LNCaP clone FGC (cell line): ENCODE measurements around the gene MBD6.

Source experiments
- DNase-seq: peaks from one replicate; pipeline ENCODE4 v3.0.0-alpha.2; 2011; ENCODE audit warnings: low read depth
- H3K4me3 ChIP-seq: 2 replicates; pipeline ENCODE4 v1.5.1; 2011; ENCODE audit warnings: mild to moderate bottlenecking, low read depth, low read length, control low read depth
- TF ChIP-seq, protein P1 (sequence below): IDR thresholded peaks from 2 replicates; pipeline ENCODE4 v1.5.1; 2012; ENCODE audit warnings: mild to moderate bottlenecking; ENCODE audit not compliant: control insufficient read depth, insufficient read depth; ENCODE audit errors: extremely low read depth

Gene MBD6

DNA sequence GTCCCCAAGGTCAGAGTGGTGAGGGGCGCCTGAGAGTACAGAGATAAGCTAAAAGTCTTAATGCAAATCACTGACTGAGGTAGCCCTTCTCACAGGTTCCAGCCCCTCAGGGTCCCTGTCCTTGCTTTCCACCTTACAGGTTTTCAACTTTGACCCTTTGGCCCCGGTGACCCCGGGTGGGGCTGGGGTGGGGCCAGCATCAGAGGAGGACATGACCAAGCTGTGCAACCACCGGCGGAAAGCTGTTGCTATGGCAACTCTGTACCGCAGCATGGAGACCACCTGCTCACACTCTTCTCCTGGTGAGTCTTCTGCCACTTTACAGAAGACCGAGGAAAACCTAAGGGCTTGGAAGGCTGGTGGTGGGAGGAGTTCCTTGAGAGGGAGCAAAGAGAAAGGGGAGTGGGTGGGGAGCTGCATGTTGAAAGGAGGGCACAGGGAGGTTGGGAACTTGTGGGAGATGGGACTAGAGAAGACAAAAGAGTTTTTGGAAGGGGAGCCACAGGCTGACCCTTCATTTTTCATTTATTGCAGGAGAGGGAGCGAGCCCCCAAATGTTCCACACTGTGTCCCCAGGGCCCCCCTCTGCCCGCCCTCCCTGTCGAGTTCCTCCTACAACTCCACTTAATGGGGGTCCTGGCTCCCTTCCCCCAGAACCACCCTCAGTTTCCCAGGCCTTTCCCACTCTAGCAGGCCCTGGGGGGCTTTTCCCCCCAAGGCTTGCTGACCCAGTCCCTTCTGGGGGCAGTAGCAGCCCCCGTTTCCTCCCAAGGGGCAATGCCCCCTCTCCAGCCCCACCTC is 2.4 kb downstream of the MBD6 start:
- TF ChIP-seq, protein P1, sequence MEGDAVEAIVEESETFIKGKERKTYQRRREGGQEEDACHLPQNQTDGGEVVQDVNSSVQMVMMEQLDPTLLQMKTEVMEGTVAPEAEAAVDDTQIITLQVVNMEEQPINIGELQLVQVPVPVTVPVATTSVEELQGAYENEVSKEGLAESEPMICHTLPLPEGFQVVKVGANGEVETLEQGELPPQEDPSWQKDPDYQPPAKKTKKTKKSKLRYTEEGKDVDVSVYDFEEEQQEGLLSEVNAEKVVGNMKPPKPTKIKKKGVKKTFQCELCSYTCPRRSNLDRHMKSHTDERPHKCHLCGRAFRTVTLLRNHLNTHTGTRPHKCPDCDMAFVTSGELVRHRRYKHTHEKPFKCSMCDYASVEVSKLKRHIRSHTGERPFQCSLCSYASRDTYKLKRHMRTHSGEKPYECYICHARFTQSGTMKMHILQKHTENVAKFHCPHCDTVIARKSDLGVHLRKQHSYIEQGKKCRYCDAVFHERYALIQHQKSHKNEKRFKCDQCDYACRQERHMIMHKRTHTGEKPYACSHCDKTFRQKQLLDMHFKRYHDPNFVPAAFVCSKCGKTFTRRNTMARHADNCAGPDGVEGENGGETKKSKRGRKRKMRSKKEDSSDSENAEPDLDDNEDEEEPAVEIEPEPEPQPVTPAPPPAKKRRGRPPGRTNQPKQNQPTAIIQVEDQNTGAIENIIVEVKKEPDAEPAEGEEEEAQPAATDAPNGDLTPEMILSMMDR, result no peak
- no peak overlapping the region for H3K4me3 ChIP-seq
- no peak for DNase-seq

DNA sequence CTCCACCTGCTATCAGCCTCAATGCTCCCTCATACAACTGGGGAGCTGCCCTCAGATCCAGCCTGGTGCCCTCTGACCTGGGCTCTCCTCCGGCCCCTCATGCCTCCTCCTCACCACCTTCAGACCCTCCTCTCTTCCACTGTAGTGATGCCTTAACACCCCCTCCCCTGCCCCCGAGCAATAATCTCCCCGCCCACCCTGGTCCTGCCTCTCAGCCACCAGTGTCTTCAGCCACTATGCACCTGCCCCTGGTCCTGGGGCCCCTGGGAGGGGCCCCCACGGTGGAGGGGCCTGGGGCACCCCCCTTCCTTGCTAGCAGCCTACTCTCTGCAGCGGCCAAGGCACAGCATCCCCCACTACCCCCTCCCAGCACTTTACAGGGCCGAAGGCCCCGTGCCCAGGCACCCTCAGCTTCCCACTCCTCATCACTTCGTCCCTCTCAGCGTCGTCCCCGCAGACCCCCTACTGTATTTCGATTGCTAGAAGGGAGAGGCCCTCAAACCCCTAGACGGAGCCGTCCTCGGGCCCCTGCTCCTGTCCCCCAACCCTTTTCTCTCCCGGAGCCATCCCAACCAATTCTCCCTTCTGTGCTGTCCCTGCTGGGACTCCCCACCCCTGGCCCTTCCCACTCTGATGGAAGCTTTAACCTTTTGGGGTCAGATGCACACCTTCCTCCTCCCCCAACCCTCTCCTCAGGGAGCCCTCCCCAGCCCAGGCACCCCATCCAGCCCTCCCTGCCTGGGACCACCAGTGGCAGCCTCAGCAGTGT is 3.2 kb downstream of the MBD6 start:
- DNase-seq, result no peak
- TF ChIP-seq, protein P1, result no peak
- no peak overlapping the region for H3K4me3 ChIP-seq

DNA sequence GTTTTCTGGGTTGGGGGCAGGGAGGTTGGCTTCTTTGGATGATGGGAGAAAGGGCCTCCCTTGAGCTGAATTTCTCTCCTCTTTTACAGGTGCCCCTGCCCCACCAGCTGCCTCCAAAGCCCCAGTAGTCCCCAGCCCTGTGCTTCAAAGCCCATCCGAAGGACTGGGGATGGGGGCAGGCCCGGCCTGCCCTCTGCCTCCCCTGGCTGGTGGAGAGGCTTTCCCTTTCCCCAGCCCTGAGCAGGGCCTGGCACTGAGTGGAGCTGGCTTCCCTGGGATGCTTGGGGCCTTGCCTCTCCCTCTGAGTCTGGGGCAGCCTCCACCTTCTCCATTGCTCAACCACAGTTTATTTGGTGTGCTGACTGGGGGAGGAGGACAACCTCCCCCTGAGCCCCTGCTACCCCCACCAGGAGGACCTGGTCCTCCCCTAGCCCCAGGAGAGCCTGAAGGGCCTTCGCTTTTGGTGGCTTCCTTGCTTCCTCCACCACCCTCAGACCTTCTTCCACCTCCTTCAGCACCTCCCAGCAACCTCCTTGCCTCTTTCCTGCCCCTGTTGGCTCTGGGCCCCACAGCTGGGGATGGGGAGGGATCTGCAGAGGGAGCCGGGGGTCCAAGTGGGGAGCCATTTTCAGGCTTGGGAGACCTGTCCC is 4.0 kb downstream of the MBD6 start:
- H3K4me3 ChIP-seq, result no peak overlapping the region
- DNase-seq, result no peak
- TF ChIP-seq, protein P1, result no peak

DNA sequence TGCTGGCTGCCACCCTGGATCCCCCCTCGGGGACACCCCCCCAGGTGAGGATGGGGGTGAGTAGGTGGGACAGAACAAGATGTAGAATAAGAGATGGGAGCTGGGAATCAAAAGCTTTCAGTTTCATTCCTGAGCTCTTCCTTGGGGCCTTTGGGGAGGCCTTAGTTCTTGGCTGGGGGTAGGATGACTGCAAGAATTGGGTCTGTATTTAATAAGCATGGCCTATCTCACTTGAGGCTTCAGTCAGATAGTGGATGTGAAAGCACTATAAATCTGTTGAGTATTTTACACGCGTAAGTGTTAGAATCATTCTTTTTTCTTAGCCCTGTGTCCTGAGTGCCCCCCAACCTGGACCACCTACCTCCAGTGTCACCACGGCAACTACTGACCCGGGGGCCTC is 4.6 kb downstream of the MBD6 start:
- DNase-seq, result no peak
- no peak overlapping the region for H3K4me3 ChIP-seq
- TF ChIP-seq, protein P1, result no peak

DNA sequence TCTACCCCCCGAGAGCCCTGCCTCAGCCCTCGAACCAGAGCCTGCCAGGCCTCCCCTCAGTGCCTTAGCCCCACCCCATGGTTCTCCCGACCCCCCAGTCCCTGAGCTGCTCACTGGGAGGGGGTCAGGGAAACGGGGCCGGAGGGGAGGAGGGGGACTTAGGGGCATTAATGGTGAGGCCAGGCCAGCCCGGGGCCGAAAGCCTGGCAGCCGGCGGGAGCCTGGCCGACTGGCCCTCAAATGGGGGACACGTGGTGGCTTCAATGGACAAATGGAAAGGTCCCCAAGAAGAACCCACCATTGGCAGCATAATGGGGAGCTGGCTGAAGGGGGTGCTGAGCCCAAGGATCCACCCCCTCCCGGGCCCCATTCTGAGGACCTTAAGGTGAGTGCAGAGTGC is 5.6 kb downstream of the MBD6 start:
- H3K4me3 ChIP-seq, result no peak overlapping the region
- TF ChIP-seq, protein P1, result no peak
- DNase-seq, result no peak

DNA sequence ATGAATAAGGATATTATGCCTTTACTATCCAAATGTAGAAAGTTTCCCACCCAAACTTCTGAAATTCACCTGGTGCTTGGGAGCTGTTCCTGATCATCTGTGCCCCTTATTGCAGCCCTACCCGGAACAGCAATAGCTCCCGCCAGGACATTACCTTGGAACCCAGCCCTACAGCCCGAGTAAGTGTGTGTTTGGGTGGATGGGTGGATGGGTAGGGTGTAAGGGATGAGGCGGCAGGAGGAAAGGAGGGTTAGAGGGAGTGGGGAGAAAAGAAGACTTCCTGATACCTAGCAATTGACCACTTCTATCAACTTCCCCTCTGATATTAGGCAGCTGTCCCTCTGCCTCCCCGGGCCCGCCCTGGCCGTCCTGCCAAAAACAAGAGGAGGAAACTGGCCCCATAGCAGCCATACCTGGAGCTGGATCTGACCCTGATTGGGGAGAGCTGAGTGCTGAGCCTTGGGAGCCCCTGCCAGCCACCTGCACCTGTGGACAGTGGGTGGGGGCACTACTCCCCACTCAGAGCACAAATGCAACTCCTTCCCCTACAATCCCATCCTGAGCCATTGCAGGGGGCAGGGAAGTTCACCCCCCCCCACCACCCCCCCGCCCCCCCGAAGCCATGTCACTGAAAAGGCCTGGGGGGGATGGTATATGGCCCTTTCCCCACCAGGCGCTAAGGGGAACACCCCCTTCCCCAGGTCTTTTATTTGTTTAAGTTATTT is 6.4 kb downstream of the MBD6 start:
- H3K4me3 ChIP-seq, result no peak overlapping the region
- TF ChIP-seq, protein P1, result no peak
- DNase-seq, result no peak
